GM13977 (cell line): Measurements from ENCODE around the gene JAGN1.
"Not testable (repeated sequence)": the region's sequence is repeated elsewhere in the genome, so short reads cannot be mapped to it uniquely, and the experiment has no call there.

Experiments
- DNase-seq: peaks from one replicate; pipeline ENCODE4 v3.0.0; 2012; ENCODE audit warnings: low spot score
- CTCF ChIP-seq: IDR thresholded peaks from 2 replicates; pipeline ENCODE4 v1.5.1; 2012; ENCODE audit warnings: mild to moderate bottlenecking, control low read depth; ENCODE audit not compliant: insufficient read depth; ENCODE audit errors: extremely low read depth, missing control alignments
- in situ Hi-C: fragments of 300-500 bp; cut with MboI; formaldehyde crosslinking; loops from one replicate; pipeline ENCODE4 v1.12.0; 2022; ENCODE audit warnings: low sequenced_read_pairs, low pct_unique_long_range_greater_than_20kb, mixed read lengths, inconsistent platforms; ENCODE audit not compliant: unreplicated experiment

Gene JAGN1

GRCh38 chr3:9867106-9867505 lies 23.3 kb upstream of the JAGN1 start:
- in situ Hi-C loops, result no loop called here
- TF ChIP-seq CTCF, result no peak
- DNase-seq, result no peak

- DNase-seq, result no peak
- in situ Hi-C loops, result no loop called here
- no peak for TF ChIP-seq CTCF
These were observed 20.5 kb upstream of the JAGN1 start for GRCh38 chr3:9869955-9870354.

- in situ Hi-C loops, result no loop called here
- DNase-seq, result no peak
- TF ChIP-seq CTCF, result no peak
These were observed 19.4 kb upstream of the JAGN1 start for GRCh38 chr3:9870978-9871377.

- in situ Hi-C loops, DNase-seq: not testable (repeated sequence)
These were observed 18.3 kb upstream of the JAGN1 start for GRCh38 chr3:9872067-9872466.

- no peak for DNase-seq
These were observed 15.0 kb upstream of the JAGN1 start for GRCh38 chr3:9875448-9875847.

GRCh38 chr3:9876255-9876654 lies 14.2 kb upstream of the JAGN1 start:
- in situ Hi-C loops, DNase-seq: not testable (repeated sequence)

More at GRCh38 chr3:9875448-9875847, 15.0 kb upstream of the JAGN1 start:
- in situ Hi-C loops, result no loop called here
- TF ChIP-seq CTCF, result no peak

- DNase-seq, result no peak
- in situ Hi-C loops, result no loop called here
- TF ChIP-seq CTCF, result peak; percentile 9
These were observed 13.4 kb upstream of the JAGN1 start for GRCh38 chr3:9876991-9877390.

- in situ Hi-C loops, result no loop called here
- TF ChIP-seq CTCF, result no peak
- no peak for DNase-seq
These were observed 11.7 kb upstream of the JAGN1 start for GRCh38 chr3:9878700-9879099.
